ENCODE data around the gene ENKUR.

GRCh38 chr10:24983130-24983529 lies 32.8 kb downstream of the ENKUR start:
- TF ChIP-seq EZH2 (IDR thresholded peaks at IDR 0.05; ENCODE audit: insufficient read depth, poor library complexity, severe bottlenecking) (no peak), EZH2phosphoT487 (IDR thresholded peaks at IDR 0.05; ENCODE audit: insufficient read depth, low read depth) (no peak)
